SK-N-SH (cell line): ENCODE measurements around the gene BDNF.

Source experiments
- CTCF ChIP-seq: fragments of 200-600 bp; sonication (generic); IDR thresholded peaks from 2 replicates; pipeline ENCODE4 v1.6.1; 2017; ENCODE audit warnings: antibody characterized with exemption, mild to moderate bottlenecking, moderate library complexity
- EP300 ChIP-seq, 2 experiments: IDR thresholded peaks; 2 replicates each; pipeline versions ENCODE4 v1.4.0 to v1.6.1; 2012; ENCODE audit warnings: borderline replicate concordance in 1 of 2, low read depth in 1 of 2, low read length in 1 of 2
- FOXM1 ChIP-seq: IDR thresholded peaks from 2 replicates; pipeline ENCODE4 v1.4.0; 2012; ENCODE audit warnings: low read depth, mild to moderate bottlenecking
- MAX ChIP-seq: IDR thresholded peaks from 2 replicates; pipeline ENCODE4 v1.4.0; 2012; ENCODE audit warnings: low read depth
- SIN3A ChIP-seq: IDR thresholded peaks from 2 replicates; pipeline ENCODE4 v1.6.1; 2012; ENCODE audit warnings: low read depth, mild to moderate bottlenecking, low read length, moderate library complexity, borderline replicate concordance
- TAF1 ChIP-seq: IDR thresholded peaks from 2 replicates; pipeline ENCODE4 v1.6.1; 2012; ENCODE audit warnings: low read depth, mild to moderate bottlenecking, low read length, moderate library complexity, borderline replicate concordance
- YY1 ChIP-seq: IDR thresholded peaks from 2 replicates; pipeline ENCODE4 v1.4.0; 2012; ENCODE audit warnings: low read depth, mild to moderate bottlenecking

- TF ChIP-seq SIN3A (no peak), YY1 (no peak), CTCF (no peak), MAX (no peak), FOXM1 (no peak), TAF1 (no peak), EP300 (IDR thresholded peaks at IDR 0.05; ENCODE audit: borderline replicate concordance in 1 of 2, low read depth in 1 of 2, low read length in 1 of 2) (no peak)
Measured at GRCh38 chr11:27616711-27617110, 83.5 kb downstream of the BDNF start.
